Measurements from ENCODE around the gene ITGA1. TPM values are rescaled to one million over a fixed set of nuclear protein-coding genes. Genes with fewer than 3 reads are reported as not detected.

Gene ITGA1
- total and polyA plus RNA-seq, 2 of the 13 experiments (the other 11 are each of a cell fraction or from before 2014, with no cell fraction given): 23.1 to 28.6 TPM

GRCh38 chr5:52777186-52777585 lies 10.5 kb upstream of the ITGA1 start:
- Histone ChIP-seq H3K9me3 (ENCODE audit: low read length) (no peaks in the 10 kb centered on the region), H3K27me3 (ENCODE audit: control insufficient read depth in 1 of 2, insufficient read depth in 2 of 2, low read length in 2 of 2) (no peaks in the 10 kb centered on the region; a peak in 3 of 5 replicates), H3K27ac (ENCODE audit: extremely low read length, insufficient read depth, low read length) (no peak overlapping the region), H3K79me2 (ENCODE audit: insufficient read depth, low read length) (no peaks in the 10 kb centered on the region), H3K4me1 (ENCODE audit: insufficient read depth, low read length) (no peaks in the 10 kb centered on the region), H2AFZ (ENCODE audit: low read length) (no peak overlapping the region), H3K9ac (ENCODE audit: insufficient read depth, low read depth, low read length) (no peak overlapping the region), H3K36me3 (replicated peaks in 1 of 2; ENCODE audit: control insufficient read depth in 1 of 2, insufficient read depth in 2 of 2, low read length in 2 of 2) (no peaks in the 10 kb centered on the region), H3K4me3 (replicated peaks in 1 of 3; ENCODE audit: insufficient read depth in 1 of 3, low read depth in 2 of 3, low read length in 3 of 3) (no peak overlapping the region), H3K4me2 (ENCODE audit: low read depth, low read length) (no peak overlapping the region), H4K20me1 (ENCODE audit: insufficient read depth, low read length) (no peaks in the 10 kb centered on the region)
- DNase-seq (ENCODE audit: low spot score): no peak
- no peak for FAIRE-seq
- 28% methylated on average over 4 of the region's 4 CpGs for WGBS (ENCODE audit: low lambda C conversion rate)
- BruUV-seq (replicated peaks): no TSS peak
- no peak for ATAC-seq
- ChIA-PET CTCF (ENCODE audit: low intra/inter-chr PET ratio, low total read pairs) (no interaction called here), POLR2A (no interaction called here)
- TF ChIP-seq CCAR2 (optimal IDR thresholded peaks at IDR 0.05; ENCODE audit: low read depth, low read length) (no peak), ZNF773 (CRISPR knock-in tag; IDR thresholded peaks at IDR 0.05; ENCODE audit: borderline replicate concordance) (no peak), THAP8 (CRISPR knock-in tag; IDR thresholded peaks at IDR 0.05; ENCODE audit: borderline replicate concordance) (no peak), NFIB (CRISPR knock-in tag; IDR thresholded peaks at IDR 0.05; ENCODE audit: borderline replicate concordance) (no peak), PLSCR1 (CRISPR knock-in tag; IDR thresholded peaks at IDR 0.05; ENCODE audit: borderline replicate concordance) (no peak), ZNF142 (CRISPR knock-in tag; IDR thresholded peaks at IDR 0.05) (no peak), PRMT3 (CRISPR knock-in tag; IDR thresholded peaks at IDR 0.05; ENCODE audit: borderline replicate concordance, low read depth) (no peak), JUND (CRISPR knock-in tag; IDR thresholded peaks at IDR 0.05) (no peak), KLF11 (CRISPR knock-in tag; IDR thresholded peaks at IDR 0.05) (no peak), ESRRA (CRISPR knock-in tag; IDR thresholded peaks at IDR 0.05; ENCODE audit: low read depth) (no peak), ZKSCAN1 (IDR thresholded peaks at IDR 0.05; ENCODE audit: low read length) (no peak)
- intact Hi-C loops (cut with micrococcal nuclease; ENCODE audit: unreplicated experiment): no loop called here
- in situ Hi-C loops (cut with HindIII; ENCODE audit: extremely low pct_ligation_motif_present, low pct_unique_long_range_greater_than_20kb): no loop called here

Measured in HepG2 (cell line).